Pulmonary artery endothelial cell (primary cell): ENCODE data around the gene PIEZO1. TPM values are rescaled to one million over a fixed set of nuclear protein-coding genes. Genes with fewer than 3 reads are reported as not detected.
A peak's percentile ranks its signal among the peaks of the same experiment; 100 is the strongest.

Source experiments
- DNase-seq: peaks from one replicate; pipeline ENCODE4 v3.0.0-alpha.2; 2011; ENCODE audit warnings: low read depth, low spot score
- total RNA-seq: library from RNA; depleted of rRNA; stranded (reverse); fragments of >200 nt; gene quantifications from 2 replicates; pipeline ENCODE4 v1.2.3, GENCODE V29; 2014

Gene PIEZO1
- total RNA-seq, 1 donor from 2014 or later = 254 TPM

GRCh38 chr16:88737298-88738150 lies 47.5 kb downstream of the PIEZO1 start:
- peak; percentile 22 for DNase-seq

DNA sequence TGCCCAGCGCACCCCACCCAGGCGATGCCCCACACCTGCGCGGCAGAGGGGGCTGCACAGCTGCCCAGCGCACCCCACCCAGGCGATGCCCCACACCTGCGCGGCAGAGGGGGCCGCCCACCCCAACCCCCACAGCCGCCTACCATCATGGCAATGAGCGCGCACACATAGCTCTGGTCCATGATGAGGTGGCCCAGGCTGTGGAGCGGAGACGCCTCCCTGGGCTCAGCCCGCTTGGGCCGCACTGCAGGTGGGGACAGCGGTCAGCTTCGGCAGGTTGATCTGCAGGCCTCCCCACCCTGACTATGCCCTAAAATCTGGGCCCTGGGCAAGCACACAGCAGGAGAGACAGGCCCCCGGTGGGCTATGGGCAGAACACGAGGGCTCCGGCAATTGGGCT lies 48.5 kb downstream of the PIEZO1 start:
- DNase-seq = no peak

- no peak for DNase-seq
Measured at GRCh38 chr16:88736088-88736487, 48.9 kb downstream of the PIEZO1 start.

- no peak for DNase-seq
Measured at GRCh38 chr16:88735616-88736015, 49.4 kb downstream of the PIEZO1 start.

DNA sequence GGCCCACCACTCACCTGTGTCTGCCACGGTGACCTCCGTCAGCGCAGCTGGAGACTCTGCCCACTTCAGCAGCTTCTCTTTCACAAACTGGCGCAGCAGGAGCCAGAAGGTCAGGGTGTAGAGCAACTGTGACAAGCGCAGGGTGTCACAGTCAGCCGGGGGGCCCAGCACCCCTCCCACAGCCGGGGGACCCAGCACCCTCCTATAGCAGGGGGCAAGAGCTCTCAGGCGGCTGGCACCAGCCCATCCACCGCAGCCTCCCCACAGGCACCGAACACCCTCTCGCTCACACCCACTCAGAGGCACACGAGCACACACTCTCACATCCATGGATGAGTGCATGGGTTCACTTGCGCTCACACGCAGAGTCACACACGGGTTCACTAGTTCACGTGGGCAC lies 49.9 kb downstream of the PIEZO1 start:
- no peak for DNase-seq

DNA sequence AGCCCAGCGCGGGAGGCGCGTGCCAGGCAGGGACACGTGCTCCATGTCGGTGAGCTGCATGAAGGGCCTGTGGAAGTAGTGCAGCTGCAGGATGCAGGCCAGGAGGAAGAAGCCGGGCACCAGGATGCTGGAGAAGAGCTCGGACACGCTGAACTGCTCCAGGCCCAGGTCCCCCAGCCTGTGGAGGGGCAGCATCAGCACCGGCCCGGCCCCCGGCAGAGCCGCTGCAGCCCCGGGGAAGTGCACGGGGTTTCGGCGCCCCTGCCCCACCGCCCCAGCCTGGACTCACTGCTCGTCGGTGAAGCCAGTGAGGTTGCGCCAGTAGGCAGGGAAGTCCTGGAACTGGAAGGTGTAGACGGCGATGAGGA lies 50.7 kb downstream of the PIEZO1 start:
- DNase-seq = no peak

DNA sequence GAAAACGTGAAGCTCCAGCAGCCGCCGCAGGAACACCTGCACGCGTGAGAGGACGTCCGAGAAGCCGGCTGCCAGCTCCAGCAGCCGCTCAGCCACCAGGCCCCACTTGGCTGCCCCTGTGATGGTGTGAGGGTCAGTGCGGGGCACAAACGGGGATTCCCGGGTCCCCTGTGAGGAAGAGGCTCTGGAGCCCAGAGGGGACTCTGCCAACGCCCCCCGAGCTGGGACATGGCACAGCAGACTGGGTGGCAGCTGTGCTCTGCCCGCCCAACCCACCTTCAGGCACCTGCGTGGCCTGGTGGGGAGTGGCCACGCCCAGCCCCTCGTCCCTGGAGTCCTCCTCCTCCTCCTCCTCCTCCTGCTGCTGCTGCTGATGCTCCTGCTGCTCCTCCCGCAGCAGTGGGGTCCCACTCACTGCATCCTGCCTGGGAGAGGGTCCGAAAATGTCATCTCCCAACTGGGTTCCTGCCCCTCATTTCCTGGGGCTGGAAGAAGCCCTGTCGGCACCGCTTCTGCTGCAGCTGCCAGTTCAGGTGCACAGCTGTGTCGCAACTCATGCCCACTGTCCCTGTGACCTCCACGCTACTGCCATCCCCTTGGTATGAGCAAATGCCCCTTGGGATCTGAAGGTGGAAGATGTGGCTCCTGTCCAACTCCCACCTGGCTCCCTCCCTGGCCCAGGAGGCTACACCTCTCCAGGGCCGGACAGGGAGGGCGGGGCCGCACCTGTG lies 51.2 kb downstream of the PIEZO1 start:
- no peak for DNase-seq

DNA sequence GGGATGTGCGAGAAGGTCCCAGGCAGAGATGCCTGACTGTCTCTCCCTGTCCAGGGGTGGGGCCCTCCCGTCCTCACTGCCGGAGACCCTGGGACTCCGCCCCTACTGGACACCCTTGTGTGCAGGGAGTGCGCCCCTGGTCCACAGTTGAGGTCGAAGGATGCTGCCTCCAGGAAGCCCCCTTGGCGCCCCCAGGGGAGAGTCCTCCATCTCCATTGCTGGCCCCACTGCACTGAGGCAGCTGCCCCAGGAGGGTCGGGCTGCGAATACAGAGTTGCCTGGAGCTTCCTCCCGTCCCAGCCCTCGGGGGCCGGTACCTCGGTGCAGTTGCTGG lies 52.1 kb downstream of the PIEZO1 start:
- no peak for DNase-seq

DNA sequence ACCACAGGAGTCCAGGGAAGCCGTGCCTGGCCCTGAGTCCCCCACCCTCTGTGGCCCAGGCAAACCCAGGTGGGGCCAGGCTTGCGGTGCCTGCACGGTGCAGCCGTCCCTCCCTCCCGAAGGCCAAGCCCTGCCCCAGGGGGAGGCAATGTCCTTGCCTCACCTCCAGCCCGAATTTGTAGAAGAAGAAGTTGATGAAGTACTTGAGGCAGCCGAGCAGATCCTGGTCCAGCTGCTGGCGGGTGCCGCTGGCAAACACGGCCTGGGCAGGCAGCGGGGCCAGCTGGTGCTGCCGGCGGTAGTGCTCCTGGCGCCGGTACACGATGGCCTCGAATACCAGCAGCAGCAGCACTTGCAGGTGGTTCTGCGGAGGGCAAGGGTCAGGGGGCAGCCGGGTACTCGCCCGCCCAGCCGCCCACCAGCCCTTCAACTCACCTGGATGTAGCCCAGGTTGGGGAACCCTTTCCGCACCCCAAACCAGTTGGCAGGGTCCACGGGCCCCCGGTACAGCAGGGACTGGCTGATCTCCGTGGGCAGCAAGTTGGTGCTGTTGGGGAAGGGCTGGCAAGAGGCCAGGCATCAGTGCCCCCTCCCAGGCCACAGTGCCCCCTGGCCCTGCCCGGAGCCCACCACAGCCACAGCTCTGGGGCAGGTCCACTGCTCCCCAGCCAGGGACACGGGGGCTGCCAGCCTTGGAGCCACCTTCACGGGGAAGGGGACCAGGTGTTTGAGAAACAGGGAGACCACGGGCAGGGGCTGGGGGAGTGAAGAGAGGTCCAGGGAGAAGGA lies 52.7 kb downstream of the PIEZO1 start:
- DNase-seq = no peak

GRCh38 chr16:88731699-88732098 lies 53.3 kb downstream of the PIEZO1 start:
- DNase-seq = no peak

- no peak for DNase-seq
Measured at GRCh38 chr16:88730632-88731607, 54.1 kb downstream of the PIEZO1 start.

GRCh38 chr16:88727871-88728270 lies 57.1 kb downstream of the PIEZO1 start:
- no peak for DNase-seq

GRCh38 chr16:88726981-88727380 lies 58.0 kb downstream of the PIEZO1 start:
- no peak for DNase-seq

GRCh38 chr16:88726408-88726749 lies 58.6 kb downstream of the PIEZO1 start:
- no peak for DNase-seq

GRCh38 chr16:88725609-88726407 lies 59.2 kb downstream of the PIEZO1 start:
- DNase-seq = no peak

DNA sequence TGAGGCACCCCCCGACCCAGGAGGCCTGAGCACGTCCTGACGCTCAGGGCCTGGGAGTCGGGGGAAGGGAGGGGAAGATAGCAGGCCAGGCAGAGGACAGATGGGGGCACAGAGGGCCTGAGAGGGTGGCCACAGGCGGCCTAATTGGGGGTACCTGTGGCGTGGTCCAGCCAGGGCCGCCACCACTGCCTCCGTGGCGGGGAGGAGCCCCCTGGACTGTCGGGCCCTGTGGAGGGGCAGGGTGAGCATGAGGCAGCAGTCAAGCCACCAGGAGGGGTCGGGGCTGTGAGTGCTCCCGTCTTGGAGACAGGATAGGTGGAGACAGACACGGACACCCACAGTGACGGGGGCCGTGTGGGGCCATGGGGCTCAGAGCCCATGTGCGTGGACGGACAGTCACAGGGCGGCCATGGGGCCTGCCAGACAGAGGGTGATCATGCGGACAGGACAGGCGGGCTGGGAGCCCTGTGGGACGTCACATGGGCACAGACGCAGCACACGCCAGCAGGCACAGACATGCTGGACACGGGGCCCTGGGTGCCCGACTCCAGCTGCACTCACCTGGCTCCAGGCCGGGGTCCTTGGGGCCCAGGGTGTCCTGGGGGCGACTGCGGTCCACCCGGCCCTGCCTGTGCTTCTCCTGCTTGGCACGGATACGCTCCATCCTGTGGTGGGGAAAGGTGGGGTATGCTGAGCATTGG lies 60.0 kb downstream of the PIEZO1 start:
- DNase-seq = no peak

- DNase-seq = no peak
Measured at GRCh38 chr16:88723911-88724310, 61.1 kb downstream of the PIEZO1 start.

GRCh38 chr16:88723507-88723887 lies 61.5 kb downstream of the PIEZO1 start:
- DNase-seq = no peak

- DNase-seq = no peak
Measured at GRCh38 chr16:88722784-88723506, 62.1 kb downstream of the PIEZO1 start.
